ENCODE measurements around the gene CDK10.

DNA sequence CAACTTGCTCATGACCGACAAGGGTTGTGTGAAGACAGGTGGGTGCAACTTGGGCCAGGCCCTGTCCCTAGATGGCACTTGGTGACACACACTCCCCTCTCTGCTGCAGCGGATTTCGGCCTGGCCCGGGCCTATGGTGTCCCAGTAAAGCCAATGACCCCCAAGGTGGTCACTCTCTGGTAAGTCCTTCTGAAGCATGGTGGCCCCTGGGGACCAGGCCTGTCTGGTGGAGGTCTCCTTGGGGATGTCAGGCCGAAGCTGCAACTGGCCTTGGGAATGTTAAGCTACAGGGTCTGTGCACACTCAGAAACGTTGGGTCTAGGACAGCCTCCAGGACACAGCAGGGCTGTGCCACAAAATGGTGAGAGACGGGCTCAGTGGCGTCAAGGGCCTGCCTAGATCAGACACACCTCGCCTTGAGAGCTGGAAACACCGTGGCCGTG, 6.8 kb downstream of the CDK10 start:
- no peak for TF ChIP-seq POLR2A (IDR thresholded peaks at IDR 0.05; ENCODE audit: low read length)
- no peak for TF ChIP-seq GATA1 (IDR thresholded peaks at IDR 0.05; ENCODE audit: low read depth, low read length)

Measured in erythroblast (primary cell).